ENCODE data around the gene LPP.

- no peak for TF ChIP-seq NFE2 (IDR thresholded peaks at IDR 0.05; ENCODE audit: low read depth)
- TF ChIP-seq ZNF79 (CRISPR knock-in tag; IDR thresholded peaks at IDR 0.05; ENCODE audit: low read depth): no peak
- TF ChIP-seq RBM14 (IDR thresholded peaks at IDR 0.05; ENCODE audit: borderline replicate concordance, insufficient read depth, low read depth, low read length): no peak
- no peak for TF ChIP-seq JUND (IDR thresholded peaks at IDR 0.05; ENCODE audit: borderline replicate concordance, low read depth, low read length)
- TF ChIP-seq JUND (tag; IDR thresholded peaks at IDR 0.05; ENCODE audit: borderline replicate concordance, low read depth, low read length): no peak
- TF ChIP-seq NFIC (IDR thresholded peaks at IDR 0.05): no peak
- TF ChIP-seq, protein P1, sequence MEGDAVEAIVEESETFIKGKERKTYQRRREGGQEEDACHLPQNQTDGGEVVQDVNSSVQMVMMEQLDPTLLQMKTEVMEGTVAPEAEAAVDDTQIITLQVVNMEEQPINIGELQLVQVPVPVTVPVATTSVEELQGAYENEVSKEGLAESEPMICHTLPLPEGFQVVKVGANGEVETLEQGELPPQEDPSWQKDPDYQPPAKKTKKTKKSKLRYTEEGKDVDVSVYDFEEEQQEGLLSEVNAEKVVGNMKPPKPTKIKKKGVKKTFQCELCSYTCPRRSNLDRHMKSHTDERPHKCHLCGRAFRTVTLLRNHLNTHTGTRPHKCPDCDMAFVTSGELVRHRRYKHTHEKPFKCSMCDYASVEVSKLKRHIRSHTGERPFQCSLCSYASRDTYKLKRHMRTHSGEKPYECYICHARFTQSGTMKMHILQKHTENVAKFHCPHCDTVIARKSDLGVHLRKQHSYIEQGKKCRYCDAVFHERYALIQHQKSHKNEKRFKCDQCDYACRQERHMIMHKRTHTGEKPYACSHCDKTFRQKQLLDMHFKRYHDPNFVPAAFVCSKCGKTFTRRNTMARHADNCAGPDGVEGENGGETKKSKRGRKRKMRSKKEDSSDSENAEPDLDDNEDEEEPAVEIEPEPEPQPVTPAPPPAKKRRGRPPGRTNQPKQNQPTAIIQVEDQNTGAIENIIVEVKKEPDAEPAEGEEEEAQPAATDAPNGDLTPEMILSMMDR (IDR thresholded peaks at IDR 0.05 in 2 of 3, conservative IDR thresholded peaks at IDR 0.05 in 1 of 3; ENCODE audit: insufficient read depth in 2 of 3, low read depth in 1 of 3, low read length in 3 of 3): no peak
Observed at GRCh38 chr3:188400494-188401243, 246.7 kb downstream of the LPP start.

All from K562 (cell line).